T-cell (primary cell): Measurements from ENCODE around the gene EIF4A3. TPM values are rescaled to one million over a fixed set of nuclear protein-coding genes. Genes with fewer than 3 reads are reported as not detected.

ENCODE experiments used
- ATAC-seq, 4 experiments: fragments of 200-7000 bp in 3 of 4; fragments of 150-1000 bp in 1 of 4; cut with Tn5 transposase; replicated peaks in 1 of 4; 1 replicate in 3 of 4; 2 replicates in 1 of 4; pipeline ENCODE4 v1.10.0; 2021; ENCODE audit warnings: moderate library complexity in 3 of 4, mild to moderate bottlenecking in 2 of 4, moderate number of reproducible peaks in 1 of 4
- CTCF ChIA-PET, 2 donors: fragments of 300-600 bp; sonication (Branson Sonifier 250); formaldehyde crosslinking; loops; one replicate each; lab custom pipeline; 2022; ENCODE audit warnings: antibody characterized with exemption in 2 of 2; lab: Charles Lee
- POLR2A ChIA-PET, 2 donors: fragments of 300-600 bp; sonication (Branson Sonifier 250); formaldehyde crosslinking; loops; one replicate each; lab custom pipeline; 2022; ENCODE audit warnings: antibody characterized with exemption in 2 of 2; lab: Charles Lee
- DNase-seq, 35 experiments: peaks; one replicate each; pipeline versions ENCODE4 v3.0.0 to v3.0.0-alpha.2; 2013 to 2023
- H3K27ac ChIP-seq: one replicate; pipeline ENCODE4 v1.5.1; 2013; ENCODE audit warnings: low read length
- H3K27me3 ChIP-seq, 2 experiments: replicated peaks in 1 of 2; 1 replicate in 1 of 2; 2 replicates in 1 of 2; pipeline versions ENCODE4 v1.6.1 to v1.7.0; 2013; ENCODE audit warnings: low read length in 1 of 2, mixed read lengths in 1 of 2; ENCODE audit not compliant: control insufficient read depth in 2 of 2, insufficient read depth in 2 of 2; ENCODE audit errors: extremely low read depth in 1 of 2
- H3K36me3 ChIP-seq, 2 donors: 1 replicate in 1 of 2; 2 replicates in 1 of 2; pipeline versions ENCODE4 v1.6.1 to v1.7.0; 2013; ENCODE audit warnings: low read length in 1 of 2; ENCODE audit not compliant: control insufficient read depth in 2 of 2, insufficient read depth in 1 of 2; ENCODE audit errors: extremely low read depth in 1 of 2
- H3K4me1 ChIP-seq, 2 experiments: 1 replicate in 1 of 2; 2 replicates in 1 of 2; pipeline versions ENCODE4 v1.6.1 to v1.7.0; 2013; ENCODE audit warnings: low read length in 2 of 2, mixed read lengths in 1 of 2; ENCODE audit not compliant: insufficient read depth in 2 of 2, control insufficient read depth in 1 of 2; ENCODE audit errors: extremely low read depth in 1 of 2
- H3K4me3 ChIP-seq, 2 donors: 1 replicate in 1 of 2; 2 replicates in 1 of 2; pipeline versions ENCODE4 v1.5.1 to v1.7.0; 2013; ENCODE audit warnings: mild to moderate bottlenecking in 2 of 2, low read length in 1 of 2, moderate library complexity in 1 of 2; ENCODE audit not compliant: control insufficient read depth in 1 of 2; ENCODE audit errors: extremely low read depth in 1 of 2
- H3K9me3 ChIP-seq: 2 replicates; pipeline ENCODE4 v1.7.0; 2013
- H3K27ac Mint-ChIP-seq, 2 donors: one replicate each; pipeline ENCODE4 v1.8.0; 2020 to 2021; ENCODE audit warnings: mild to moderate bottlenecking in 2 of 2, mixed read lengths in 2 of 2
- H3K27me3 Mint-ChIP-seq, 2 donors: one replicate each; pipeline ENCODE4 v1.8.0; 2021 to 2022; ENCODE audit warnings: mixed read lengths in 2 of 2
- H3K36me3 Mint-ChIP-seq: one replicate; pipeline ENCODE4 v1.8.0; 2021; ENCODE audit warnings: mixed read lengths
- H3K4me1 Mint-ChIP-seq, 3 donors: one replicate each; pipeline ENCODE4 v1.8.0; 2020 to 2022; ENCODE audit warnings: mixed read lengths in 3 of 3, mild to moderate bottlenecking in 1 of 3
- H3K4me3 Mint-ChIP-seq, 3 donors: one replicate each; pipeline ENCODE4 v1.8.0; 2020 to 2022; ENCODE audit warnings: mild to moderate bottlenecking in 3 of 3, mixed read lengths in 3 of 3, moderate library complexity in 3 of 3
- H3K9me3 Mint-ChIP-seq, 3 donors: one replicate each; pipeline ENCODE4 v1.8.0; 2020 to 2022; ENCODE audit warnings: mixed read lengths in 3 of 3
- WGBS: methylation state at CpG from one replicate; pipeline ENCODE4 v1.1.5; 2013; ENCODE audit warnings: missing lambda C conversion rate; ENCODE audit not compliant: insufficient coverage; 5-methylcytosine and 5-hydroxymethylcytosine counted together
- total RNA-seq, 35 experiments: library from RNA in 6 of 35; stranded (reverse) in 6 of 35; fragments of 120-200 nt in 1 of 35; gene quantifications; one replicate each; pipeline versions ENCODE4 v1.2.1 to v1.2.4 and lab custom pipeline; 2013 to 2026

The EIF4A3 gene
- total RNA-seq, 5 donors from 2014 or later (not counting 1 experiment from before 2014, with no cell fraction given), result 70.1 to 105 (median 71.4) TPM

GRCh38 chr17:80104956-80105375 is 42.0 kb downstream of the EIF4A3 start:
- ATAC-seq (no peak), DNase-seq (no peak)
- Mint-ChIP-seq H3K27ac (no peak overlapping the region), H3K4me1 (peaks cover 22 to 31% (median 27%) of the 10 kb centered on the region in 3 donors), H3K36me3 (peaks cover 2% of the 10 kb centered on the region), H3K27me3 (no peaks in the 10 kb centered on the region), H3K9me3 (no peaks in the 10 kb centered on the region), H3K4me3 (no peak overlapping the region)
- Histone ChIP-seq H3K27me3 (no peaks in the 10 kb centered on the region), H3K27ac (no peak overlapping the region), H3K9me3 (no peaks in the 10 kb centered on the region), H3K4me1 (peaks cover 0 to 26% of the 10 kb centered on the region in 2 experiments), H3K4me3 (no peak overlapping the region), H3K36me3 (peaks cover 0 to 8% of the 10 kb centered on the region in 2 donors)
- 82% methylated on average over 17 of the region's 18 CpGs for WGBS
- CTCF ChIA-PET, result no interaction called here
- POLR2A ChIA-PET, result no interaction called here

DNA sequence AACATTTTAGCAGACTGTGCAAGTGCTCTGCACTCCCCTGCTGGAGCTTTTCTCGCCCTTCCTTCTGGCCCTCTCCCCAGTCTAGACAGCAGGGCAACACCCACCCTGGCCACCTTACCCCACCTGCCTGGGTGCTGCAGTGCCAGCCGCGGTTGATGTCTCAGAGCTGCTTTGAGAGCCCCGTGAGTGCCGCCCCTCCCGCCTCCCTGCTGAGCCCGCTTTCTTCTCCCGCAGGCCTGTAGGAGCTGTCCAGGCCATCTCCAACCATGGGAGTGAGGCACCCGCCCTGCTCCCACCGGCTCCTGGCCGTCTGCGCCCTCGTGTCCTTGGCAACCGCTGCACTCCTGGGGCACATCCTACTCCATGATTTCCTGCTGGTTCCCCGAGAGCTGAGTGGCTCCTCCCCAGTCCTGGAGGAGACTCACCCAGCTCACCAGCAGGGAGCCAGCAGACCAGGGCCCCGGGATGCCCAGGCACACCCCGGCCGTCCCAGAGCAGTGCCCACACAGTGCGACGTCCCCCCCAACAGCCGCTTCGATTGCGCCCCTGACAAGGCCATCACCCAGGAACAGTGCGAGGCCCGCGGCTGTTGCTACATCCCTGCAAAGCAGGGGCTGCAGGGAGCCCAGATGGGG is 42.5 kb downstream of the EIF4A3 start:
- WGBS, result 88% methylated on average over 26 of the region's 26 CpGs
- ATAC-seq, result no peak
- Histone ChIP-seq H3K27ac (no peak overlapping the region), H3K4me3 (no peak overlapping the region), H3K36me3 (peaks cover 0 to 8% of the 10 kb centered on the region in 2 donors), H3K27me3 (peaks cover 0 to 3% of the 10 kb centered on the region in 2 experiments), H3K9me3 (no peaks in the 10 kb centered on the region), H3K4me1 (peaks cover 0 to 29% of the 10 kb centered on the region in 2 experiments)
- Mint-ChIP-seq H3K9me3 (no peaks in the 10 kb centered on the region), H3K36me3 (peaks cover 2% of the 10 kb centered on the region), H3K4me3 (no peak overlapping the region), H3K27me3 (no peaks in the 10 kb centered on the region), H3K4me1 (peaks cover 23 to 36% (median 31%) of the 10 kb centered on the region in 3 donors), H3K27ac (no peak overlapping the region)
- DNase-seq, result no peak
- ChIA-PET CTCF (no interaction called here), POLR2A (no interaction called here)

DNA sequence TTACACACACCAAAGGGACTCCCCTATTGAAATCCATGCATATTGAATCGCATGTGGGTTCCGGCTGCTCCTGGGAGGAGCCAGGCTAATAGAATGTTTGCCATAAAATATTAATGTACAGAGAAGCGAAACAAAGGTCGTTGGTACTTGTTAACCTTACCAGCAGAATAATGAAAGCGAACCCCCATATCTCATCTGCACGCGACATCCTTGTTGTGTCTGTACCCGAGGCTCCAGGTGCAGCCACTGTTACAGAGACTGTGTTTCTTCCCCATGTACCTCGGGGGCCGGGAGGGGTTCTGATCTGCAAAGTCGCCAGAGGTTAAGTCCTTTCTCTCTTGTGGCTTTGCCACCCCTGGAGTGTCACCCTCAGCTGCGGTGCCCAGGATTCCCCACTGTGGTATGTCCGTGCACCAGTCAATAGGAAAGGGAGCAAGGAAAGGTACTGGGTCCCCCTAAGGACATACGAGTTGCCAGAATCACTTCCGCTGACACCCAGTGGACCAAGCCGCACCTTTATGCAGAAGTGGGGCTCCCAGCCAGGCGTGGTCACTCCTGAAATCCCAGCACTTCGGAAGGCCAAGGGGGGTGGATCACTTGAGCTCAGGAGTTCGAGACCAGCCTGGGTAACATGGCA is 43.4 kb downstream of the EIF4A3 start:
- ChIA-PET POLR2A (no interaction called here), CTCF (no interaction called here)
- WGBS, result 78% methylated on average over 13 of the region's 19 CpGs
- H3K27ac ChIP-seq, result no peak overlapping the region
- H3K36me3 ChIP-seq, result peaks cover 0 to 6% of the 10 kb centered on the region in 2 donors
- peaks cover 0 to 6% of the 10 kb centered on the region in 2 experiments for H3K27me3 ChIP-seq
- no peak for ATAC-seq
- H3K9me3 ChIP-seq, result no peaks in the 10 kb centered on the region
- Mint-ChIP-seq H3K36me3 (peaks cover 2% of the 10 kb centered on the region), H3K4me3 (peak overlapping the region in 2 of 3 donors; percentile 63 to 92), H3K27me3 (no peaks in the 10 kb centered on the region), H3K9me3 (no peaks in the 10 kb centered on the region), H3K27ac (no peak overlapping the region), H3K4me1 (peaks cover 23 to 37% (median 31%) of the 10 kb centered on the region in 3 donors)
- peaks cover 0 to 29% of the 10 kb centered on the region in 2 experiments for H3K4me1 ChIP-seq
- no peak overlapping the region for H3K4me3 ChIP-seq
- DNase-seq, result no peak

GRCh38 chr17:80102664-80103448 is 44.1 kb downstream of the EIF4A3 start:
- no peaks in the 10 kb centered on the region for H3K9me3 ChIP-seq
- Mint-ChIP-seq H3K36me3 (peaks cover 2% of the 10 kb centered on the region), H3K27ac (peak overlapping the region in 1 of 2 donors; percentile 73), H3K27me3 (no peaks in the 10 kb centered on the region), H3K9me3 (no peaks in the 10 kb centered on the region), H3K4me1 (peaks cover 23 to 37% (median 31%) of the 10 kb centered on the region in 3 donors), H3K4me3 (peak overlapping the region; percentile 85 to 92 (median 90))
- ChIA-PET CTCF (no interaction called here), POLR2A (no interaction called here)
- peaks cover 0 to 2% of the 10 kb centered on the region in 2 donors for H3K36me3 ChIP-seq
- no peak for ATAC-seq
- no peak for DNase-seq
- no peak overlapping the region for H3K27ac ChIP-seq
- no peak overlapping the region for H3K4me3 ChIP-seq
- WGBS, result 95% methylated on average over 11 of the region's 15 CpGs
- peaks cover 0 to 29% of the 10 kb centered on the region in 2 experiments for H3K4me1 ChIP-seq
- H3K27me3 ChIP-seq, result peaks cover 0 to 6% of the 10 kb centered on the region in 2 experiments

GRCh38 chr17:80101946-80102663 is 44.8 kb downstream of the EIF4A3 start:
- WGBS, result 34% methylated on average over 18 of the region's 21 CpGs
- H3K4me3 Mint-ChIP-seq, result peak overlapping the region; percentile 85 to 92 (median 90)
- peak; percentile 13 to 36 (median 25) for ATAC-seq

More at GRCh38 chr17:80101946-80102663, 44.8 kb downstream of the EIF4A3 start:
- ChIA-PET CTCF (interaction anchor here (0.5 to 1.0 kb wide), 10 partner anchors 13 to 508 kb away, joined by 3 to 6 read pairs (median 3); partner anchors contain the start of gene CBX4 (in 1 of the 2)), POLR2A (no interaction called here)
- peak in 5 of 35 experiments; percentile 3 to 11 (median 4) for DNase-seq
- peaks cover 23 to 39% (median 31%) of the 10 kb centered on the region in 3 donors for H3K4me1 Mint-ChIP-seq
- H3K4me1 ChIP-seq, result peaks cover 0 to 29% of the 10 kb centered on the region in 2 experiments
- H3K36me3 ChIP-seq, result peaks cover 0 to 2% of the 10 kb centered on the region in 2 donors
- H3K27ac ChIP-seq, result peak overlapping the region; percentile 67
- H3K9me3 ChIP-seq, result no peaks in the 10 kb centered on the region
- peak overlapping the region; percentile 87 to 99 for H3K4me3 ChIP-seq
- peaks cover 2% of the 10 kb centered on the region for H3K36me3 Mint-ChIP-seq
- peak overlapping the region; percentile 73 to 76 for H3K27ac Mint-ChIP-seq
- peaks cover 0 to 6% of the 10 kb centered on the region in 2 experiments for H3K27me3 ChIP-seq
- no peaks in the 10 kb centered on the region for H3K27me3 Mint-ChIP-seq
- H3K9me3 Mint-ChIP-seq, result no peaks in the 10 kb centered on the region
